Measurements from ENCODE around the gene KRT81.

DNA sequence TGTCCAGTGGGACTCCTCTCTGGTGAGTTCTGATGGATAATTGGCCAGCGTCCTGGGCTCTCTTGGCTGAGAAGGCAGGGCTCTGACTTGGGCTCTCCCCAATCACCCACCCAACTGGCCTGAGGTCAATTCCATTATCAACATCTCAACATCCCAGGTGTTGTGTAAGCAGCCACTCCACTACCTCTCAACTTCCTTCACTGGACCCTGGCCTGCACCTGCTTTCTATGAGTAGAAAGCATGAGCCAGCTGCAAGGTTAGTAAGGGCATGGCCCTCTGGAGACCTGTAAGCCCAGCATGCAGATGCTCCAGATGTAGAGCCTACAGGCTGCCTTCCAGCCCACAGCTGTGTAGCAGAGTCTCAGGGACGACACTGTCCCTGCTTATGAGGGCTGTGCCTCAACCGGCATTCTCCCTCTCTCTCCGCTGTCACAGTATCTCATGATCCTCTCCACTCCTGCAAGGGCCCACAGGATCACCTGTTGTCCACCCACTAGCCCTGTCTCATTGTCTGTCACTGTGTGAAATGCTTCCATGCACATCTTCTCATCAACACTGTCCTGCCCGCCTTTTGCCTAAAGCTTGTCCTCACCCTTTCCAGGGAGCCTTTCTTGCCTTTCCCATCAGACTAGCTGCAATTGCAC is 5.4 kb upstream of the KRT81 start:
- TF ChIP-seq, protein P1, sequence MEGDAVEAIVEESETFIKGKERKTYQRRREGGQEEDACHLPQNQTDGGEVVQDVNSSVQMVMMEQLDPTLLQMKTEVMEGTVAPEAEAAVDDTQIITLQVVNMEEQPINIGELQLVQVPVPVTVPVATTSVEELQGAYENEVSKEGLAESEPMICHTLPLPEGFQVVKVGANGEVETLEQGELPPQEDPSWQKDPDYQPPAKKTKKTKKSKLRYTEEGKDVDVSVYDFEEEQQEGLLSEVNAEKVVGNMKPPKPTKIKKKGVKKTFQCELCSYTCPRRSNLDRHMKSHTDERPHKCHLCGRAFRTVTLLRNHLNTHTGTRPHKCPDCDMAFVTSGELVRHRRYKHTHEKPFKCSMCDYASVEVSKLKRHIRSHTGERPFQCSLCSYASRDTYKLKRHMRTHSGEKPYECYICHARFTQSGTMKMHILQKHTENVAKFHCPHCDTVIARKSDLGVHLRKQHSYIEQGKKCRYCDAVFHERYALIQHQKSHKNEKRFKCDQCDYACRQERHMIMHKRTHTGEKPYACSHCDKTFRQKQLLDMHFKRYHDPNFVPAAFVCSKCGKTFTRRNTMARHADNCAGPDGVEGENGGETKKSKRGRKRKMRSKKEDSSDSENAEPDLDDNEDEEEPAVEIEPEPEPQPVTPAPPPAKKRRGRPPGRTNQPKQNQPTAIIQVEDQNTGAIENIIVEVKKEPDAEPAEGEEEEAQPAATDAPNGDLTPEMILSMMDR (IDR thresholded peaks at IDR 0.05): no peak
- TF ChIP-seq EZH2 (IDR thresholded peaks at IDR 0.05): no peak

All from neural progenitor cell (in vitro differentiated cells).